HG02642 (cell line): ENCODE measurements around the gene FAM13C.

ENCODE experiments used
- ATAC-seq: cut with Tn5 transposase; IDR thresholded peaks from one replicate; pipeline ENCODE4 v1.9.1; 2021; ENCODE audit warnings: mild to moderate bottlenecking; ENCODE audit not compliant: unreplicated experiment, poor library complexity

The FAM13C gene

DNA sequence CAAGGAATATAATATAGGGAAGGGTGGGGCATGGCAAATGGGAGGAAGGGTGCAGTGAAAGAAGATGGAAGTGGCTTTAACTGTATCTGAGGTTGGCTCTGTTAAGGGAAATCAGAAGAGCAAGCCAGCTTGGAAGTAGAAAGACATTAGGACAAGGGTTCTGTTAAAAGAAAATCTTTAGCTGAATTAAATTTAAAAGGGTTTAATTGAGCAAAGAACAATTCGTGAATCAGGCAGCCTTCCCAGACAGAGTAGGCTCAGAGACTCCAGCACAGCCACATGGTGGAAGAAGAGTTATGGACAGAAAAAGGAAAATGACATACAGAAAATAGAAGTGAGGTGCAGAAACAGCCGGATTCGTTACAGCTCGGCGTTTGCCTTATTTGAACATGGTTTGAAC is 42.0 kb downstream of the FAM13C start:
- ATAC-seq: no peak

DNA sequence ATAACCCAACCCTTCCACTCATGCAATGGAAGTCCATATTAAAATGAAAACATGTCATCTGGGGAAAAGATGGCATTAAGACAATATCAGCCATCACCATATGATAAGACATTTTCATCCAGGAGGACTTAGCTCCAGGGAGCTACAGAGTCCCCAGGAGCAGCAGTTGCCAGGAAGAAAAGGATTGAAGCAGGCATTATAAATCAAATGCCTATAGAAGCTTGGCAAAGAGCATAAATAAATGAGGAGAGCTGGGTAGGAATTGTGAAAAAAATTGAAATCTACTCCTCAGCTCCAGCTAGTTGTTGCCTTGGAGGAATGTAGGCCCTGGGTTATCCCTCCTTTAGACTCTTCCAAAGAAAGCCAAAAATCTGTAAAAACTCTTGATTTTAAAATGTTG is 42.5 kb downstream of the FAM13C start:
- no peak for ATAC-seq

DNA sequence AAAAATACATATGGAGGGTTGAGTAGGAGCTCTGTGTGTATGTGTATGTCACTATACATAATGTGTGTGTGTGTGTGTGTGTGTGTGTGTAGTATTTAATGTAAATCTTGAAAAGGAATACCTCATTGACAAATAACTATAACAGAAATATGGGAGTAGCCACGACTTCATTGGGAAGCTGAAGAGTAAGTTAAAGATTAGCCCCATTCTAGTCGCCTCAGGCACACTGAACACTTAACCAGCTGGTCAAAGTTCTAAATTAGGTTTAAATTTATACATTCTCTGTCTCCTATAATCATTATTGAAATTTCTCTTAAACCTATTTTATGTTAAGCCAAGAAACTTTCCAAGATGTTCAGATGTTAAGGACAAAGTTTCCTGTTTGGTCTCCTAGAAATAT is 45.3 kb downstream of the FAM13C start:
- ATAC-seq: no peak

DNA sequence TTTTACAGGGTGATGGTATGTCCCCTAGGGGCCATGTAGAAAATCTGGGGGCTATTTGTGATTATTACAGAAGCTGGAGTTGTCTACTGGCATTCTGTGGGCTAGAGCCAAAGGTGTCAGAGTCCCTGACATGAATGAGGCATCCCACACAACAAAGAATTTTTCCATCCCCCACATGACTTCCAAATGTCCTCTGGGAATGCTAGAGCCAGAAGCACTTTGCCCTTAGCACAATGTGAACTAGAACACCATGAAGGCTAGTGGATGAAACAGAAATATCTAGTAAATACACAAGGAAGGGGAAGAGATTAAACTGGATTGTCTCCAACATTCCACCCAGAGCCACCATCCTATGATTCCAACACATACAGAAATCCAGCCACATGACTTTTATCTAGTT is 46.9 kb downstream of the FAM13C start:
- ATAC-seq: no peak

DNA sequence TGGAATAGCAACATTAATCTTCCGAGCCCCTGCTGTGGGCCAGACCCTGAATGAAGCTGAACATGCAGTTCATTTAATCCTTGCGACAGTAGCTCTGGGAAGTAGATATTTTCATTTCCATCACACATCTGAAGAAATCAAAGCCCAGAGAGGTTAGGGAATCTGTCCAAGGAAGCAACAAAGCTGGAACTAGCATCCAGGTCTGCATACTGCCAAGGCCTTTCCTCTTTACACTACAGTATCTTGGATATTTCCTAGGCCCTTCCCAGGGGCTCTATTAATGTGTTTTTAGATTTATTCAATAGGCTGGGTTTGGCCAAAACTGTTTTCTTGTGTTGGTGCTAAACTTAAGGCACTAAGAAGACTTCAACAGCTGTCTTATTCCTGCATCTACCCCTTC is 48.1 kb downstream of the FAM13C start:
- ATAC-seq: no peak

DNA sequence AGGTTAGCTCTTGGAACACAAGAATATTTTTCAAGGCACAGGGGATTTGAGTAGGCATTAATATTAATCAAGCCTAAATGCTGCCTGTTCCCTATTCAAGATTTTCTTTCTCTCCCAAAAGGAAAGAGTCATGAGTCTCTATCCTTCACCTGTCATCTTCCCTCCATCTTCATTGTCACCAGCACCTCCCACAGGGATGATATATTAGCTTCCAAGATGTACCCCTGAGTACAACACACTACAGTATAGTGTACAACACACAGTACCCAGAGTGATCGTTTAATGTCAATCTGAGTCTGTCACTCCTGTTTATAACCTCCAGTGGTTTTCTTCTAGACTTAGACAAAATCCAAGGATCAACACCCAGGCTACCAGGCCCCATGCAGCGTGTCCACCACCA is 50.1 kb downstream of the FAM13C start:
- ATAC-seq: no peak

DNA sequence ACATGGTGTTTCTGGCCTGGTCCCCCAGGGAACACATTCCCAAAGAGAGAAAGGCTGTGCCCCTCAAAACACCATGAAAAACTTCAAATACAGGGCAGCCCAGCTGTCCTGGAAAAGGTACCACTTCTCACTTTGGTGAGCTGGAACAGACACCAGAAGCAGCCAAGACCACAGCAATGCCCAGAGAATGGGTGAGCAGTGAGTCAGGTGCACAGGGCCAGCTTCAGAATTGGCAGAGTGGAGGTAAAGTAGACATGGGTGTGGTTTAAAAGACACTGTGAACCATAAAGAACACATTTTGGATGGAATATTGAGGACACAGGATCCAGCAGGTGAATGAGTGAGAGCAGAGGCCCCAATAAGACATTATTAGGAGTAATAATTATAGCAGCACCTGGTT is 51.3 kb downstream of the FAM13C start:
- no peak for ATAC-seq

DNA sequence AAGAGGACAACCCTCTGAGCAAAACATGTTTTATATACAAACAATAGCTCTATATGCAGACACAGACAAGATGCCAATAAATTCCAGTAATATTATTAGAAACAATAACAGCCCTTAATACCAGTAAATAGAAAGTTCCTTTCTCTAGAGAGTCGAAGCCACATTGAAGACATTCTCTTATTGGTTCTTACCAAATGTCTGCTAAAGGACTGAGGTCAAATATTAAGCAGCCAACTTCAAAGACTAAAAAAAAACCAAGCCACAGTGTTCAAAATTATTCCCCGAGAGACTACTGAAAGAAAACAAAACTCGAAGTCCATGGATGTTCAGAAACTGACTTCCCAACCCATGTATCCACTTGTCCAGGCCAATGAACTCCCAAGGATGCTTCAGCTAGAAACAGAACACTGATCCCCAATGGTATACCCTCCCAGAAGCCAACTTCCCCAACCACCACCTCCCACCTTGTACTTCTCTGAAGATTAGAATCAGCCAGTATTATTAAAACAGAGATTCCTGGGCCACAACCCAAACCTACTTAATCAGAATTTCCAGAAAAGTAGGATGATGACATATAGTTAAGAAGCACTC is 51.9 kb downstream of the FAM13C start:
- no peak for ATAC-seq

DNA sequence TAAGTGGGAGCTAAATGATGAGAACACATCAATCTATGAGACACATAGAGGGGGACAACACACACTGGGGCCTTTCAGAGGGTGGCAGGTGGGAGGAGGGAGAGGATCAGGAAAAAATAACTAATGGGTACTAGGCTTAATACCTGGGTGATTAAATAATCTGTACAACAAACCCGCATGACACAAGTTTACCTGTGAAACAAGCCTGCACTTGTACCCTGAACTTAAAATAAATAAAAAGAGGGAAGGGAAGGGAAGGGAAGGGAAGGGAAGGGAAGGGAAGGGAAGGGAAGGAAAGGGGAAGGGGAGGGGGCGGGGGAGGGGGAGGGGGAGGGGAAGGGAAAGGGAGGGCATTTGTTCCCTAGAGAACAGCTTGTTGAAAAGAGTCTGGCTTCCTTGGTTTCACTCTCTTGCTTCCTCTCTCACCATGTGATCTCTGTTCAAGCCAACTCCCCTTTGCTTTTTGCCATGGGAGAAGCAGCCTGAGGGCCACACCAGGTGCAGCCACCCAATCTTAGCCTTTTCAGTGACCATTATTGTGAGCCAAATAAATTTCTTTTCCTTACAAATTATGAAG is 57.7 kb downstream of the FAM13C start:
- ATAC-seq: no peak

DNA sequence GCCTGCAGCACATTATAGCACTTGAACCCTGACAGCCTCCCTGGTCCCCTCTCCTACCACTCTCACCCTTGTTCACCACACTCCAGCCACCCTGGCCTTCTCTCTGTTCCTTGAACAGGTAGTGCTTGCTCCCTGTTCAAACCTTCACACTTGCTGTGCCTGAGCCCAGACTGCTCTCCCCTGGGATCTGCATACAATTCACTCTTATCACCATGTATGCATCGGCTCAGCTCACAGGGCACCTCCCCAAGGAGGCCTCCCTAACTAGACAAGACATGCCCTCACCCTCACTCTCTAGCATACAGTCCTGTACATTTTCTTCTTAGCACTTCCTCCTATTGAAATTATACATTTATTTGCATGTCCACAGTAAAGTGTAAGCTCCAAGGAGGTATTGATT is 59.3 kb downstream of the FAM13C start:
- ATAC-seq: no peak

DNA sequence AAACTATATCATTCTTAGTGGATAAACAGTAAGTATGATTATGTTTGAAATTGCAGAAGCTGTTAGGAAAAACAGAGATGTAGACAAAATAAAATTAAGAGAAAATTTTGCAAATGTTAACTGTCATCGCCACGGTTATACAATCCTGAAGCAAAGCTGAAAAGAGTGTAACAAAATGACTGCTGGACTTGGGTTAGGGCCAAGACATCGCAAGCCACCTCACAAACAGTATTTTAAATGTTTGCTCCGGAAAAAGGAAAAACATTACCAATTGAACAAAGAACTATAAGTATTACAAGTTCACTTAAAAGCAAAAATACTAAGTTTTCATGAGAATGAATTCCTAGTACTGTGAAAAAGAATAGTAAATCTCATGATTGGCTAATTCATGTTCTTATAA is 60.0 kb downstream of the FAM13C start:
- no peak for ATAC-seq

DNA sequence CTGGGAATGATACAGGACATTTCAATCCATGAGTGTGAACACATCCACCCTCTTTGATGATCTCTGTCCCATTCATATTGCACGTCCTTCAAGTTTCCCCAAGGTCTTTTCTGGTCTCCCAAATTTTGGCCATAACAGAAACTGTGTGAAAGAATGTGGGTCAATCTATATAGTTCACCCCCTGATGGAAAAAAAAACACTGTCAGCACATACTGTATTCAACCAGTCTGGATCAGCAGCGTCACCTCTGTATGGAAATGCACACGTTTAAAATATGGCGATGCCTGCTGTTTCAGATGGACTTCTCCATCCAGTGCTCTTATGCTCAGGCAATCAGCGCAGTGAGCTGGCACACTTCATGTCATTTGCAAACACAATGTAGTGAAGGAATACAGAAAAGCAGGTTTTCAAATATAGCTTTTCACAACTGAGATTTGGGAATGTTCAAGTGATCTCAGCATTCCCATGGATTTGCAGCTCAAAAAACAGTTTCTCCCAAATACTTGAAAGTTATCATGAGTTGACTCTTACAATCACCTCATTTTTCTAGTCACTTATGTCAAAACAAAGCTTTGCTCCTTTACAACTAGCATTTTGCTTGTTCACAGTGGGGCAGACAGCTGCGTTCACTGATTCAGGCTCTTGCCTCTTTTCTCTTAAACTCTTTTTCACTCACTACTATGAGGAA is 61.1 kb downstream of the FAM13C start:
- ATAC-seq: no peak

DNA sequence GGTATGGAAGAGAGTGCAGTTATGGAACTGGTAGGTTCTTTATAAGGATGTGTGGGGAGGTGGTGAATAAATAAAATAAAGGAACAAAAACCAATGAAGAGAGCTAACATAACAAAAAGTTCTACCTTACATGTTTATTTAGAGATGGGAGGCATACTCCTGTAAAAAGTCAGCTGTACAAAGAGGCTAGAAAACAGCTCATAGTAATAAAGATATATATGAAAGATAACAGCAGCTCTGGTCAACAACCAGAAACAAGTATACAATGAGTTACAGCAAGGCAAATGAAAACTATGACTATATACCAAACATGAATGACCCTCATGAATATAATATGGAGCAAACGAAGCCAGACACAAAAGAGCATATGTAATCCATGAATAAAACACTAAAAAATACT is 62.0 kb downstream of the FAM13C start:
- ATAC-seq: no peak

DNA sequence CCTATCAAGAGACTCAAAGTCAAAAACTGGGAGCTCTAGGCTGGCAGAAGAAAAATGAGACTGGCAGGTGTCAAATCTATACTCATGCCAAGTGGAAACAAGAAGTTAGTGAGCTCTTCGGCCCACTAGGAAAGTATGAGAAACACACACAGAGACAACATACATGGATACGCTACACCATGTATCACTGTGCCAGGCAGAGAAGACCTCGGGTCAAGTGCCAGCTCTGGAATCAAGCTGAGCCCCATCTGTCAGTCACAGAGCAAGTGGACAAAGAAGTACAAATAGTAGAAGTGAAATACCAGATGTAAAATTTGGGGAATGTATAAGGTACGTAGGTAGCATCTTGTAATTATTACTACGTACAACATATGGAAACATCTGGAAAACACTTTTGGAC is 62.4 kb downstream of the FAM13C start:
- ATAC-seq: no peak

DNA sequence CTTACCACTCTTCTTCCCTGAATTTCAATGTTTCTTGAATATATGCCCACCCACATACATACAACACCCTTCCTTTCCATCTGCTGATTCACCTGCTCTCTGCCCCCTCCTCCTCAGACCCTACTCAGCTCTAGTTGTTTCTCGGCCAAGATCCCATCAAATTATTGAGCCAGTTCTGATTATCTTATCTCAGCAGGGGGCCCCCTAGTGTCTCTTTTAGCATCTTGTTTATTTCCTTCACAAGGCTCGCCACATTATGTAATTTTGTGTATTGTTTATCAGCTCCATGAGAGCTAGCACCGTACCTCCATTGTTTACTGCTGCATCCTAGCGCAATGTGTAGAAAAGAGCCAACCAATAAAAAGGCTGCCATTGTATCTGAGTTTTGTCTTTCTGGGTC is 71.9 kb downstream of the FAM13C start:
- ATAC-seq: no peak

DNA sequence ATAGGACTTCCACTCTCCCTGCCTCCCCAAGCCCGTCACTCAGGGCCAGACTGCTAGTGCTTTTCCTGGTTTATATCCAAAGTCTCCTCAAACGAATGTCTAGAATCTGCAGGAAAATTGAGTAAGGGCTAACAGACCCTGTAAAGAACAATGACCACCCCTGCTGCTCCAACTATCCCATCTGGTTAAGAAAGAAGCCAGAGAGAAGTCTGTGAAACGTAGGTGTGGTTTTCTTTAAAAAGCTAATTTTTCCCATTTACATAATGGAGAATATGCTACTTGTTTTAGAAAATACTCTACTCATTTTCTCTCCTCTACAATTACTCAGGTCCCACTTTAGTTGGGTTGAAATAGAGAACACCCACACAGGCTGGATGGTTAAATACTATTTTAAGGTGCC is 72.5 kb downstream of the FAM13C start:
- ATAC-seq: no peak

DNA sequence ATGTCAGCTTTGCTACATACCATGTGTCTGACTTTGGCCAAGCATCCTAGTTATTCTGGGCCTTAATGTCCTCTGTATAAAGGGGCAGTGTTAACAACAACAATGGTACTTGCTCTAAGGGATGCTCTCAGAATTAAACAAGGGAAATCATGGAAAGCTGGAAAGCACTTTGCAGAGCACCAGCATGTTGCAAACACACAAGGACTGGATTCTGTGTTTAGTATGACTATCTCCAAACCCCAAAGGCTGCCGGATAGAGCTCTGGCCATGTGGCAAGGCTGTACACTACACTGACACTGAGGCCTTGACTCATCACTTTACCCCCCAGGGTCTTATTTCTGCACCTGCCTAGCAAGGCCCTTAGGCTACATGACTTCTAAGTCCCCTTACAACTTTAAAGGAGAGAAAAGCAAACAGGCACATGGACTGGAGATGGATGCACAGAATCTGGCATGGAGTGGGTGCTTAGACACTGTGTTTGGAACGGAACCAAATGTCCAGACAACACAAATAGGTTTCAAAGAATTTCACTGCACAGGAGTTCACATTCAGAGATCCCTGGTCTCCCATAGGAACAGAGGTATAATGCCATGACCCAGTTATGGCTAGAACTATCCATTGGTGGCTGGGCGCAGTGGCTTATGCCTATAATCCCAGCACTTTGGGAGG is 74.6 kb downstream of the FAM13C start:
- no peak for ATAC-seq

DNA sequence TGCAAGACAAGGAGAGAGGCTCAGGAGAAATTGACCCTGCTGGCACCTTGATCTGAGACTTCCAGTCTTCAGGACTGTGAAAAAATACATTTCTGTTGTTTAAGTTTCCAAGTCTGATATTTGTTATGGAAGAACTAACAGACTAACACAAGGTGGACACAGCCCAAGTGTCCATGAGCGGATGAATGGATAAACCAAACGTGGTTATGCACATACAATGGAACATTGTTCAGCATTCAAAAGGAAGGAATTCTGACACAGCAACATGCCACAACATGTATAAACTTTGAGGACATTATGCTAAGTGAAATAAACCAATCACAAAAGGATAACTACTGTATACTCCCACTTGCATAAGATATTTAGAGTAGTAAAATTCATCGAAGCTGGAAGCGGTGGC is 76.5 kb downstream of the FAM13C start:
- no peak for ATAC-seq

DNA sequence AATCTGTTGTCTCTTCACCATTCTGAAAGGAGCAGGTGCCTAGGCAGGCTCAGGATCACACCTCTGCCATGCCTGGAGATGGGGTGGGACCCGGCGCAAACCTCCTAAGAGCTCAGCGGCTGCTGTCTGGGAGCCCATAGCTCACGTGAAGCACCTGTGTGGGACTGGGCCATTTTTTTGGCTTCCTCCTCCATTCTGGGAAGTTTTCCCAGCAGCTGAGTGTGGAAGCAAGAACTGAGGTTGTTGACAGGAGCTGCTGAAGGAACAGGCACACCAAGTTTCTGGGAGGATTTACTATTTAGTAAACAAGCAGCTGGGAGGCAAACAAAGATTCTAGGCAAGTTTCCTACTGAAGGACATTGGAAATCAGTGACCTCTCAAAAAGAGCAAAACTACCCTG is 77.3 kb downstream of the FAM13C start:
- no peak for ATAC-seq

DNA sequence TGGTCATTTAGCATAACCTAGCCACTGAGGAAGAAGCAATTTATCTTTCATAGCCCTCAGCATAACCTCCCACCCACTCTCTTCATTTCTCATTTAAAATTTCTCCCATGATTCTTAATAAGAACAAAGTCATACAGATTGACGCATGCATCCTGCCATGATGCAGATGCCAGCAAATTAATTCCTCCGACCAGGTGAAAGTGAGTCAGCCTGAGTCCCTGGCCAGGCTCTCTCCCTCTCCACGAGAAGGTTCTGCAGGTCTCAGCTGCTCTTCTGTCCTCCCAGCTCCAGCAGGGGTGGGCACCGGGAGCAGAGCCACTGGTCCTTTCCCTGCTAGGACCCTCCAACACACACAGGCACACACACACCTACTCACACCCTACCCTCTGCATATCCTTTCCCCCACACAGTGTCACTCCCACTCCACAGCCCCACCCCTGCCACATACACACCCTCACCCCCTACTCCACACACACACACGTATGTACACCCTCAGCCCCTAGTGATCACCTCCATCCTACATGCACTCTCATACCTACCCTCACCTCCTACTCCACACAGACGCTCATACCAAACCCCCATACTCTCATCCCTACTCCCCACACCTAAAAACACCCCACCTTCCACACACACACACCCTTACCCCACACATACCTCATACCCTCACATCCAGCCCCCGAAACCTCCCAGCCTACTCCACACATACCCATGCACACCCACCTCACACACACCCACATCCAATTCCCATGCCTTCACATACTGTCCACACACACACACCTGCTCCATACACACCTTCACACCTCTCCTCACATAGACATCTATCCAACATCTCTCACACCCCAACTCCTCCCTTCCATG is 78.0 kb downstream of the FAM13C start:
- ATAC-seq: no peak
